SH-SY5Y (cell line): ENCODE results near the gene NAT8L.

Experiments used
- GATA2 ChIP-seq: IDR thresholded peaks from 2 replicates; pipeline ENCODE4 v1.6.1; 2011; ENCODE audit warnings: mild to moderate bottlenecking, low read depth, low read length
- GATA3 ChIP-seq: IDR thresholded peaks from 2 replicates; pipeline ENCODE4 v1.6.1; 2011; ENCODE audit warnings: low read depth, mild to moderate bottlenecking, low read length, moderate library complexity

DNA sequence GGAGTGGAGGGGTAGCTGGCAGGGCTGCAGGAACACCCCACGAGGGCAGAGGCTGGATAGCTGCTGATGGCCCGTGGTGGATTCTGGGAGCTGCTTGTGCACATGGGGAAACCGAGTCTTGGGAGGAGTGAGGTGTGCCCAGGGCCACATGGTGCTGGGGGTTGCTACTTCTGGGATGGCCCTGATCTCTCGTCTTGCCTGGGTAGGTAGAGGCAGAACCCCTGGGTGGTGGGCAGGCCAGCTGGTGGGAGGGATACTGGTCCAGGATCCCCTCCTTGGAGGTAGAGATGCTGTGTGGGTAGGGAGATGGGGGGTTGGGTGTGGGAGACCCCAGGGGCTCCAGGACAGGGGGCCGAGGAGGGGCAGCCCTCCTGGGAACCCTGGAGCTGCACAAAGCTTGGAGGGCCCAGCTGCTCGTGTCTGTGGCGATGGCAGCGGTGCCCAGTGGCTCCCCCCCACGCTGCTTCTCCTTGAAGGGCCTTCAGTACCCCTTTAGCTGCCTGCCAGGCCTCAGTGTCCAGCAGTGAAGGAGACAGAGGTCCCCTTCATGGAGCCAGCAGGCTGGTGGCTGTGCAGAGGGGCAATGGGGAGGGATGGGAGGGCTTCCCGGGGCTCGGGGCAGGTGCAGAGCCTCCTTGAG lies 3.2 kb downstream of the NAT8L start:
- TF ChIP-seq GATA2 = no peak
- no peak for TF ChIP-seq GATA3
